WERI-Rb-1 (cell line): ENCODE measurements around the gene DAZAP1.
A peak's percentile ranks its signal among the peaks of the same experiment; 100 is the strongest.

Experiments
- DNase-seq: peaks from one replicate; pipeline ENCODE4 v3.0.0-alpha.2; 2020
- H3K27ac ChIP-seq: fragments of 250-450 bp; sonication (Bioruptor Pico); 2 replicates; pipeline ENCODE4 v1.5.1; 2020; ENCODE audit warnings: mild to moderate bottlenecking, moderate library complexity
- H3K27me3 ChIP-seq: fragments of 250-450 bp; sonication (Bioruptor Pico); 2 replicates; pipeline ENCODE4 v1.5.1; 2021; ENCODE audit warnings: mild to moderate bottlenecking, low read depth, moderate library complexity; ENCODE audit not compliant: insufficient read depth, severe bottlenecking
- H3K36me3 ChIP-seq: fragments of 250-450 bp; sonication (Bioruptor Pico); 2 replicates; pipeline ENCODE4 v1.5.1; 2020; ENCODE audit warnings: mild to moderate bottlenecking, moderate library complexity
- H3K4me3 ChIP-seq: 2 replicates; pipeline ENCODE4 v1.5.1; 2011; ENCODE audit warnings: low read depth, mild to moderate bottlenecking, control low read depth, low read length
- H3K9me3 ChIP-seq: fragments of 250-450 bp; sonication (Bioruptor Pico); 2 replicates; pipeline ENCODE4 v1.5.1; 2021; ENCODE audit warnings: mild to moderate bottlenecking, moderate library complexity; ENCODE audit not compliant: severe bottlenecking
- TF ChIP-seq, protein P1 (sequence below): IDR thresholded peaks from 2 replicates; pipeline ENCODE4 v1.5.1; 2011; ENCODE audit warnings: low read depth, mild to moderate bottlenecking, control low read depth, inconsistent platforms, low read length

Gene DAZAP1

DNA sequence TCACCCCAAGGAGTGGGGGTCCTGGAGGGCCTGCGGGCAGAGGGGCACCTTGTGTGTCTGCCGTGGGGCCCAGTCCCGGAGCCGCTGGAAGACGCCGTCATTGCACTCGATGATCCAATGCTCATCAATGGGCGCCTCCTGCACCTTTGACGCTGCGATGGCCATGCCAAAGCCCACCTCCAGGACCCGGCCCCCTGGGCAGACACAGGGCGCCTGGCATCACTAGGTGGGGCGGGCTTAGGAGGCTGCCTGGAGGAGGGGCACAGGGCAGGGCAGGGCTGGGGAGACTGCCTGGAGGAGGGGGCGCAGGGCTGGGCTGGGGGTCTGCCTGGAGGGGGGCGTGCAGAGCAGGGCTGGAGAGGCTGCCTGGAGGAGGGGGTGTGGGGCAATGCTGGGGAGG lies 7.6 kb upstream of the DAZAP1 start:
- DNase-seq: no peak
- Histone ChIP-seq H3K27ac (no peak overlapping the region), H3K27me3 (no peaks in the 10 kb centered on the region), H3K36me3 (peaks cover 40% of the 10 kb centered on the region), H3K9me3 (no peaks in the 10 kb centered on the region), H3K4me3 (no peak overlapping the region)
- TF ChIP-seq, protein P1, sequence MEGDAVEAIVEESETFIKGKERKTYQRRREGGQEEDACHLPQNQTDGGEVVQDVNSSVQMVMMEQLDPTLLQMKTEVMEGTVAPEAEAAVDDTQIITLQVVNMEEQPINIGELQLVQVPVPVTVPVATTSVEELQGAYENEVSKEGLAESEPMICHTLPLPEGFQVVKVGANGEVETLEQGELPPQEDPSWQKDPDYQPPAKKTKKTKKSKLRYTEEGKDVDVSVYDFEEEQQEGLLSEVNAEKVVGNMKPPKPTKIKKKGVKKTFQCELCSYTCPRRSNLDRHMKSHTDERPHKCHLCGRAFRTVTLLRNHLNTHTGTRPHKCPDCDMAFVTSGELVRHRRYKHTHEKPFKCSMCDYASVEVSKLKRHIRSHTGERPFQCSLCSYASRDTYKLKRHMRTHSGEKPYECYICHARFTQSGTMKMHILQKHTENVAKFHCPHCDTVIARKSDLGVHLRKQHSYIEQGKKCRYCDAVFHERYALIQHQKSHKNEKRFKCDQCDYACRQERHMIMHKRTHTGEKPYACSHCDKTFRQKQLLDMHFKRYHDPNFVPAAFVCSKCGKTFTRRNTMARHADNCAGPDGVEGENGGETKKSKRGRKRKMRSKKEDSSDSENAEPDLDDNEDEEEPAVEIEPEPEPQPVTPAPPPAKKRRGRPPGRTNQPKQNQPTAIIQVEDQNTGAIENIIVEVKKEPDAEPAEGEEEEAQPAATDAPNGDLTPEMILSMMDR: no peak

DNA sequence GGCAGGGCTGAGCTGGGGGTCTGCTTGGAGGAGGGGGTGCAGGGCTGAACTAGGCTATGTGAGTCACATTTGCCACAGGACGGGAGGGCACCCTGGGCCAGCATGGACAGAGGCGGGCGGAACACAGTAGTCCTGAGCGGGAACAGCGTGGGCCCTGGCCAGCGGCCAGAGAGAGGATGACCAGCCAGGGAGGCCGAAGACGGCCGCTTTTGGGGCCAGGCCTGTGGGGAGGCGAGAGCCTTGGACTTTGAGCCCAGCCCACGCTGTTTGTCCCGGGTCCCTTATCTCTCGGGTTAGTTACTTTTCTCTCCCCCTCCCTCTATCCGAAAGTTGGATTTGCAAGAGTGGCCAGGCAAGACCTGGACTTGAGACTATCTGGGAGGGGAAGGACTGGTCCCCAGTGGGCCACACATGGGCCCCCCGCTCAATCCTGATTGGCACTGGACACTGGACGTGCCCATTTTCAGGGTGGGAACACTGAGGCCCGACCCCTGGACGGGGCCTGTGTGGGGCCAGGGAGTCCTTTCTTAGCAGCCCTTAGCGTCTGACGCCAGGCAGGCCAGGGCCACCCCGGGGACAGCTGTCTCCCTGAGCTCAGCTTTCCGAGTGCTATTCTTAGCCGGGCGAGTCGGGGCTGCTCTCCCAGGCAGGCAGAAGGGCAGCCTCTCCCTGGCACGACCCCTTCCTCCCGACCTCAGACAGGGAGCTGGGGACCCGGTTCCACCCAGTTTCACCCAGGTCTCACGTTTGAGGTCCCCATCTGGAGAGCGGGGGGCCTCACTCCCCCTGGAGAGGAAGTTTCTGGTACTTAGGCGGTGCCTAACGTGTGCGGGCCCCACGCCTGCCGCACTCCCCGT lies 6.9 kb upstream of the DAZAP1 start:
- TF ChIP-seq, protein P1: no peak
- peak; percentile 78 for DNase-seq
- H3K27me3 ChIP-seq: no peaks in the 10 kb centered on the region
- peak overlapping the region; percentile 84 for H3K27ac ChIP-seq
- H3K9me3 ChIP-seq: no peaks in the 10 kb centered on the region
- peaks cover 32% of the 10 kb centered on the region for H3K36me3 ChIP-seq
- H3K4me3 ChIP-seq: peak overlapping the region; percentile 94

DNA sequence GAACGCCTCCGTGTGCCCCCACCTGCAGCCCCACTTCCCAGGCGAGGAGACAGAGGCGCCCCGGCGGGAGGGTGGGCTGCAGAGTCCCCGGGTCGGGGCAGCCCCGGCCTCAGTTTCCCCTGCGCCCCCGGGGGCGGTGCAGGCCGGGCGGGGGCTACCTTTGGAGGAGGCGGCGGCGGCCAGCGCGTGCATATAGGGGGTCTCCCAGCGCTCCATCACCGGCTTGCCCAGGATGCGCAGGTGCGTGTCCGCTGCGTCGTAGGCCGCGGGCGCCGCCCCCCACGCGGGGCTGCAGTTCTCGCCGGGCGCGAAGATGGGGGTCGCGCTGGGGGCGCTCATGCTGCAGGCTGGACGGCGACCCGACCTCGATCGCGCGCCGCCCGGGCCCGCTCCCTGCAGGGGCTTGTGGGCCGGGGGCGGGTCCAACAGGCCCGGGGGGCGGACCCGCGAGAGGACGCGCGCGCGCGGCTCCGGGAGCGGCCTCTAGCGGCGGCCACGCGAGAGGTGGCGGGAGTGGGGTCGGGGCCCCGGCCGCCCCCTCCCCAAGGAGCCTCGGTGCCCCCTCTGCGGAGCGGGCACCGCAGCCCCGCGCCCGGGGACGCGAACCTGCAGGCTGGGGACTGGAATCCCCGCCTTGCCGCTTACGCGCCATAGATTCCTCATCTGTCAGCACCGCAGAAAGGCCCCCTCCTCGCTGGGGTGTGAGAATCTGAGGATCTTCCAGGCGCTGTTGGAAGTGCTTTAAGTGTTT lies 6.1 kb upstream of the DAZAP1 start, which contains the start of gene GAMT:
Gene GAMT, minus strand, starts transcription at position 405 of the 751 bp plus-strand sequence. Its CDS starts 66 bp downstream, at position 339.
- Histone ChIP-seq H3K27ac (peak within 1 kb of the TSS; percentile 84), H3K9me3 (no peaks in the 10 kb centered on the region), H3K36me3 (peaks cover 30% of the 10 kb centered on the region), H3K27me3 (no peaks in the 10 kb centered on the region), H3K4me3 (peak within 1 kb of the TSS; percentile 94)
- peak; percentile 69 for DNase-seq
- TF ChIP-seq, protein P1: peak; percentile 62

DNA sequence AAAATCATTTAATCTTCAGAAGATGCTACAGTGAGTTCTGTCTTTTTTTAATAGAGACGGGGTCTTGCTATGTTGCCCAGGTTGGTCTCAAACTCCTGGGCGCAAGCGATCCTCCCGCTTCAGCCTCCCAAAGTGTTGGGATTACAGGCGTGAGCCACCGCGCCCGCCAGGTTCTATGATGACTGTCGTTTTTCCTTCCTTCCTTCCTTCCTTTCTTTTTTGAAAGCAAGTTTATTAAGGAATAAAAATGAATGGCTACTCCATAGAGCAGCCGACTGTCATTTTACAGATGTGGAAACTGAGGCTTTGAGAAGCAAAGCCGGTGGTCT lies 5.5 kb upstream of the DAZAP1 start:
- H3K4me3 ChIP-seq: peak overlapping the region; percentile 94
- H3K36me3 ChIP-seq: peaks cover 30% of the 10 kb centered on the region
- peak overlapping the region; percentile 84 for H3K27ac ChIP-seq
- H3K27me3 ChIP-seq: no peaks in the 10 kb centered on the region
- no peaks in the 10 kb centered on the region for H3K9me3 ChIP-seq
- DNase-seq: no peak
- TF ChIP-seq, protein P1: no peak

DNA sequence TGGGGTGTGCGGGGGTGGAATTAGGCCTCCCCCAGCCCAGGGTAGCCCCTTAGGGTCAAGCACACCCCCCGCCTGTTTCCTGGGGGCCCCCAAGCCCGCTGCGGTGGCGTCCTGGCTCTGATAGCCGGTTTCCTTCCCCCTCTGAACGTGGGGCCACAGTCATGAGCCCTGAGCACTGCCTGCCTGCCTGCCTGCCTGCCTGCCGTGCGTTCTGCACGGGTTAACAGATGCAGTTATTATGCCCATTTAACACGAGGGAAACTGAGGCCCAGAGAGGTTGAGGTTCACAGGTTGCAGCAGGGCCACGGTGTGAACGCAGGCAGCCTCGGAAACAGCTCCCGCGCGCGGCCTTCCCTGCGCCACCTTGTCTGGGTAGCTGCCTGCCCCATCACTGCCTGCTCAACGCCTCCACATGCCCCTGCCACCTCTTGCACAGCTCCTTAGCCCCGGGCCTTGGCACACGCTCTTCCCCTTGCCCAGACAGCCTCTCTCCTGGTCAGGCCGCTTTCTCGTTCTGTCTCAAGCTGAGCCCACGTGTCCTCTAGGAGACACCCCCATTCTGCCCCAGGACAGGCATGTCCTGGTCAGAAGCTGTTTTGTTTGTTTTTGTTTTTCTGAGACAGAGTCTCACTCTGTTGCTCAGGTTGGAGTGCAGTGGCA lies 4.8 kb upstream of the DAZAP1 start:
- H3K4me3 ChIP-seq: no peak overlapping the region
- no peaks in the 10 kb centered on the region for H3K9me3 ChIP-seq
- TF ChIP-seq, protein P1: no peak
- no peak for DNase-seq
- H3K36me3 ChIP-seq: peaks cover 24% of the 10 kb centered on the region
- H3K27ac ChIP-seq: no peak overlapping the region
- no peaks in the 10 kb centered on the region for H3K27me3 ChIP-seq
